ENCODE results near the gene TMPRSS2.

DNA sequence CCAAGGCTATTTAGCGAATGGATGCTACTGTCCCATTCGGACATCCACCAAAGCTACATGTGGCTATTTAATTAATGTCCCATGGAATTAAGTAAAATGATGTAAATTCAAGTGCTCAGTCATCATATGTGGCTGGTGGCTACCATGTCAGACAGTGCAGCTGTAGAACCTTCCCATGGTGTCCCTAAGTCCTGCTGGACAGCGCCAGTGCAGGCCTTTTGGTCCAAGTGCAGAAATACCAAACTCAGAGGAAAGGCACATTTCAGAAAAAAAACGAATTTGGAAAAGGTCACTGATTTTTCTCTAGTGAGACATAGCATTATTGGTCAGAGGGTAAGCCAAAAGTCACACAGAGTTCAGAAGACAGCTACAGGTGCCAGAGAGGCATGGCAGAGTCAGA, 17.6 kb downstream of the TMPRSS2 start:
- TF ChIP-seq, protein P1, sequence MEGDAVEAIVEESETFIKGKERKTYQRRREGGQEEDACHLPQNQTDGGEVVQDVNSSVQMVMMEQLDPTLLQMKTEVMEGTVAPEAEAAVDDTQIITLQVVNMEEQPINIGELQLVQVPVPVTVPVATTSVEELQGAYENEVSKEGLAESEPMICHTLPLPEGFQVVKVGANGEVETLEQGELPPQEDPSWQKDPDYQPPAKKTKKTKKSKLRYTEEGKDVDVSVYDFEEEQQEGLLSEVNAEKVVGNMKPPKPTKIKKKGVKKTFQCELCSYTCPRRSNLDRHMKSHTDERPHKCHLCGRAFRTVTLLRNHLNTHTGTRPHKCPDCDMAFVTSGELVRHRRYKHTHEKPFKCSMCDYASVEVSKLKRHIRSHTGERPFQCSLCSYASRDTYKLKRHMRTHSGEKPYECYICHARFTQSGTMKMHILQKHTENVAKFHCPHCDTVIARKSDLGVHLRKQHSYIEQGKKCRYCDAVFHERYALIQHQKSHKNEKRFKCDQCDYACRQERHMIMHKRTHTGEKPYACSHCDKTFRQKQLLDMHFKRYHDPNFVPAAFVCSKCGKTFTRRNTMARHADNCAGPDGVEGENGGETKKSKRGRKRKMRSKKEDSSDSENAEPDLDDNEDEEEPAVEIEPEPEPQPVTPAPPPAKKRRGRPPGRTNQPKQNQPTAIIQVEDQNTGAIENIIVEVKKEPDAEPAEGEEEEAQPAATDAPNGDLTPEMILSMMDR (IDR thresholded peaks at IDR 0.05): no peak
- no peak for TF ChIP-seq POLR2A (IDR thresholded peaks at IDR 0.05)
